ENCODE results near the gene TRABD.
"Not testable (repeated sequence)": the region's sequence is repeated elsewhere in the genome, so short reads cannot be mapped to it uniquely, and the experiment has no call there.

The TRABD gene, protein sequence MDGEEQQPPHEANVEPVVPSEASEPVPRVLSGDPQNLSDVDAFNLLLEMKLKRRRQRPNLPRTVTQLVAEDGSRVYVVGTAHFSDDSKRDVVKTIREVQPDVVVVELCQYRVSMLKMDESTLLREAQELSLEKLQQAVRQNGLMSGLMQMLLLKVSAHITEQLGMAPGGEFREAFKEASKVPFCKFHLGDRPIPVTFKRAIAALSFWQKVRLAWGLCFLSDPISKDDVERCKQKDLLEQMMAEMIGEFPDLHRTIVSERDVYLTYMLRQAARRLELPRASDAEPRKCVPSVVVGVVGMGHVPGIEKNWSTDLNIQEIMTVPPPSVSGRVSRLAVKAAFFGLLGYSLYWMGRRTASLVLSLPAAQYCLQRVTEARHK

DNA sequence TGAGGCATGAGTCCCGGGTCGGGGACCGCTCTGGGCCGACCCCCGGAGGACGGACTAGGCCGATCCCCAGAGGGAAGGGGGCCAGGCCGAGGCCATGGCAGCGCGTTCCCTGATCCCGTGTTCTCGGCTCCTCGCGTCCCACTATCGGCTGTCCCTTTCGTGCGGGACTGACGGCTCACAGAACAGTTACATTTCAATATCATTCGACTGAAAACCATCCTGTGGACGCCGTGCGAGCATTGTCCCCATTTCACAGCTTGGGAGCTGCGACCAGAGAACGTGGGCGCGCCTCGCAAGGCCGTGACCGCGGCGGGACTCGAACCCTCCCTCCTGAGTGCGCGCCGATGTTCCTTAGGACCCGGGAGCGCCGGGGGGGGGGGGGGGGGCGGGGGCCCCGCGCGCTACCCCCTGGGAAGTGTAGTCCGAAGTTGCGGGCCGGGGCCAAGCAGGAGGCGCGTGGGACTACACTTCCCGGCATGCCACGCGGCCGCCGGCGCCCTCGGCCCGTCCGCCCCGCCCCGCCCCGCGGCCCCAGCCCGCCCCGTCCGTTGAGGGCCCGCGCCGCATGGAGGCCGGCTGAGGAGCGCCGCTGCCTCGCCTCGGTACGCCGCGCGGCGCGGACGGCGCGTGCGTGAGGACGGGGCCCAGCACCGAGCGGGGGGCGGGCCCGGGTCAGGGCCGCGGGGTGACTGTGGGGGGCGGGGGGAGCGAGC, at the start of gene TRABD:
Gene TRABD (plus strand): TSS at position 539 of the 713 bp plus-strand sequence. CDS start 7,148 bp downstream, outside the sequence.
- FAIRE-seq (peak; percentile 97), DNase-seq (ENCODE audit: low spot score) (peak; percentile 99)

DNA sequence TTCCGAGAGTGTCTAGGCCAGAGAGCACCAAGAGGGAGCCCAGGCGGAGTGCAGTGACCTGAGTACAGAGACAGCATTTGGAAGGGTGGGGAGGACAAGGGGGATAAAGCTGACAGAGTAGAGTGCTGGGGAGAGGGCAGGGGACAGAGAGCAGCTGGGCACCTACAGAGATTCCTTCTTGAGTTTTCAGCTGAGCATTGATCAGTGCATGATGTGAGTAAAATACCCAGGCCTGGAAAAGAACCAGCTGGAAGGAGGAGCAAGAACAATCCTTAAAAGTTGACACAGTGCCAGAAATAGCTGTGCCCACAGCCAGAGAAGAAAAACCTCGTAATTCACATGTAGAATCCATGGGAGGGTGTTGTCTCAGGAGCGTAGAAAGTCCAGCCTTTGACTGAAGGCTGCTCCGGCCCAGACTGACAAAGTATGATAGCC, 49.1 kb upstream of the TRABD start:
- no peak for DNase-seq (ENCODE audit: low spot score)

DNA sequence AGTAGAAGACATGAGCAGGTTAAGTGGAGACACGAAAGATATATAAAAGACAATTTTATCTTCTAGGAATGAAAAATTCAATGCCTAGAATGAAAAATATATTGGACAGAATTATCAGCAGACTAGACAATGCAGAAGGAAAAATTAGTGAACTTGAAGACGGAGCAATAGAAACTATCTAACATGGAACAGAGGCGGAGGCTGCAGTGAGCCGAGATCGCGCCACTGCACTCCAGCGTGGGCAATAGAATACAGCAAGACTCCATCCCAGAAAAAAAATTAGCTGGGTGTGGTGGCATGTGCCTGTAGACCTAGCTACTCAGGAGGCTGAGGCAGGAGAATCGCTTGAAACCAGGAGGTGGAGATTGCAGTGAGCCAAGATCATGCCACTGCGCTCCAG, 48.4 kb upstream of the TRABD start:
- not testable (repeated sequence) for FAIRE-seq; DNase-seq (ENCODE audit: low spot score)

More for the DNA sequence above, 49.1 kb upstream of the TRABD start:
- FAIRE-seq, result peak; percentile 13

DNA sequence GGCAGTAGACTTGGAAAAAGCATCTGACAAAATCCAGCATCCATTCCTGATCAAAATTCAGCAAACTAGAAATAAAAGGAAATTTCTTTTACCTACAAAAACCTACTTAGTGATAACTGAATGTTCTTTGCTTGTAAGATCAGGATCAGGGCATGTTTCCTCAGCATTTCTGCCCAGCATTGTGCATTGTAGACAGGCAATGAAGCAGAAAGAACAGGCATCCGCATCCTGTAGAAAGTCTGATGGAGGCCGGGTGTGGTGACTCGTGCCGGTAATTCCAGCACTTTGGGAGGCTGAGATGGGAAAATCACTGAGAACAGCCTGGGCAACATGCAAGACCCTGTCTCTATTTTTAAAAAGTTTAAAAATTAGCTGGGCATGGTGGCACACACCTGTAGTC, 47.7 kb upstream of the TRABD start:
- DNase-seq (ENCODE audit: low spot score) (no peak), FAIRE-seq (no peak)

DNA sequence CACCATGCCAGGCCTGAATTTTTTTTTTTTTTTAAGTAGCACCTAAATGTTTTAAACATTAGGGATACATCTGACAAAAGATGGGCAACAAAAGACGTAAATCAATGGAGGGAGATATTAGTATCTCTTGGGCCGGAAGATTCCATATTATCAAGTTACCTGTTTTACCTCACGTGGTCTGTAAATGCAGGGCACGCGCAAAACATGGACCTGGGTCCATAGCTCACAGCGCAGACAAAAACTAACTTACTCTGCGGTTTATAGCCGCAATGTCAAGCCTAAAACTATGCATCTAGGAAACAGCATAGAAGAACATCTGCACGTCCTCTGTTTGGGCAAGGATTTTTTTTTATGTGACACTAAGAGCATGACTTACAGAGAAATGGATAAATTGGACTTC, 46.7 kb upstream of the TRABD start:
- no peak for FAIRE-seq
- DNase-seq (ENCODE audit: low spot score), result no peak

DNA sequence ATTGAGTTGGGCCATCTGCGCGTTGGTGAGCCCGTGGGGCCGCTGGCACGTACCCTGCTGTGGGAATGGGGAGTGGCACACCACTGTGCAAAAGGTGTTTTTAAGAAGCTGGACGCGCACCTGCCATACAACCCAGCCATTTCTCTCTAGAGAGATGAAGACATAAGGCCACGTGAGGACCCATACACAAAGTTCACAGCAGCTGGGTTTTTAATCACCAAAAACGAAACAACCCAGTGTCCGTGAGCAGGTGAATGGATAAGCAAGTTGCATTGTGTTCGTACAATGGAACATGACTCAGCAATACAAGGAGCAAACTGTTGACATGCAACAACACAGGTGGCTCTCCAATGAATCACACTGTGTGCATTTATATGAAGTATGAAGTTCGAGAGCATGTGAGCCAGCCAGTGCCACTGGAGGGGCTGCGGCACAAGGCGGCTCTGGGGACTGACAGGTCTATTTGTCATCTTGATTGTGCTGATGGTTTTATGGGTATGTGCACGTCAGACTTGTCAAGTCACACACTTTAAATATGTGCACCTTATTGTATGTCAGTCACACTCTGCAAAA, 45.8 kb upstream of the TRABD start:
- peak; percentile 79 for FAIRE-seq
- DNase-seq (ENCODE audit: low spot score), result no peak

DNA sequence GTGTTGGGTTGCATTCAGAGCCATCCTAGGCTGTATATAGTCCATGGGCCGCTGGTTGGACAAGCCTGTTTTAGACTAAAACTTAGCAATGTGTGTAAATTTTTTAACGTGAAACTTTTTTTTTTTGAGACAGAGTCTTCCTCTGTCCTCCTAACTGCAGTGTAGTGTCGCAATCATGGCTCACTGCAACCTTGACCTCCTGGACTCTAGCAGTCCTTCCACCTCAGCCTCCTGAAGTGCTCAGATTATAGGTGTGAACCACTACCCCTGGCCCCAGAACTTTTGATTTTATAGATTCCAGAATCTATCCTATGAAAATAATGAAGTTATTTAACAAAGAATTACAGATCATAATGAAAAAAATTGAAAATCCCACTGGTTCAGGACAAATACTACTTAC, 45.1 kb upstream of the TRABD start:
- FAIRE-seq (no peak), DNase-seq (ENCODE audit: low spot score) (no peak)

DNA sequence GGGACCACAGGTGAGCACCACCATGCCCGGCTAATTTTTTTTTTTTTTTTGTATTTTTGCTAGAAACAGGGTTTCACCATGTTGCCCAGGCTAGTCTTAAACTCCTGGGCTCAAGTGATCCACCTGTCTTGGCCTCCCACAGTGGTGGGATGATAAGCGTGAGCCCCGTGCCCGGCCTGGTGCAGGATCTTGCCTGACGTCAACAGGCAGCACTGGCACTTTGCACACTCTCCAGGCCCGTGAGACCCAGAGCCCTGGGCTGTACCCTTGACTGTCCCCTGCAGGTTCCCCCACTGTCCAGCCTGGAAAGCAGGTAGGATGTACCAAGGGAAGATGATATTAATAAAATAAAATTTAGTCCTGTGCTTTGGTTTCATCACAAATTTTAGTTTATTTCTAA, 44.3 kb upstream of the TRABD start:
- DNase-seq (ENCODE audit: low spot score) (no peak), FAIRE-seq (no peak)

DNA sequence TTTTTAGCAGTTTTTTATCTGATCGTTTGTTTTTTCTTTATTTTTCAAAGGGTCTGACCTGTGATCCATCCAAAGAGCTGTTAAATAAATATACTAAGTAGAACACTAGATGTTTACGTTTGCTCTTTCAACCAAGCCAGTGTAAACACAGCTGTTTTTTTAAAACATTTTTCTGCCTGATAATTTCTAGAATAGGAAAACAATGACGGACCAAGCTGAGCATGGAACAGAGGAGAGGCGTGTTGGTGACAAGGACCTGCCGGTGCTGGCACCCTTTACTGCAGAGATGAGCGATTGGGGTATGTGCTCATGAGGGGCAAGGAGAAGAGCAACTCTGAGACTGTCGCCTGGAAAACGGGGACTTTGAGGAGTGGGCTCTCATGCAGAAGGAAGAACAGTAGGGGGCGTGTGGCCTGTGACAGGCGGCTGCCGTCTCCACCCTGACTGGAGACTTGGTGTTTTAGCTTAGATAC, 43.8 kb upstream of the TRABD start:
- FAIRE-seq (no peak), DNase-seq (ENCODE audit: low spot score) (no peak)

DNA sequence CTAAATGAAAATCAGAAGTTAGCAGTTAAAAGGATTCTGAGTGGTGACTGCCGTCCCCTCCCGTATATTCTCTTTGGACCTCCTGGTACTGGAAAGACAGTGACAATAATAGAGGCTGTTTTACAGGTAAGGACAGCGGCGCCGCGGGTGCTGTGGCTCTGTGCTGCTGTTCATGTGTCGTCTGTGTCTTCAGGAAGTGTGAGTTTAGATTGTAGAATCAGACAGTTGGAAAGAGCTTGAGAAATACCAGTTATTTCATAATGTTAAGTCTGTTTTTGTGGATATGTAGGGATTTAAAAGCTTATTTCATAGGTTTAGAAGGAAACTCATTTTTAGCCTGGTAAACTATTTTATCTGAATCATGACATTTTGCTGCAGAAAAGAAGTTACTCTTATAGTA, 42.6 kb upstream of the TRABD start:
- DNase-seq (ENCODE audit: low spot score), result no peak
- FAIRE-seq, result no peak

DNA sequence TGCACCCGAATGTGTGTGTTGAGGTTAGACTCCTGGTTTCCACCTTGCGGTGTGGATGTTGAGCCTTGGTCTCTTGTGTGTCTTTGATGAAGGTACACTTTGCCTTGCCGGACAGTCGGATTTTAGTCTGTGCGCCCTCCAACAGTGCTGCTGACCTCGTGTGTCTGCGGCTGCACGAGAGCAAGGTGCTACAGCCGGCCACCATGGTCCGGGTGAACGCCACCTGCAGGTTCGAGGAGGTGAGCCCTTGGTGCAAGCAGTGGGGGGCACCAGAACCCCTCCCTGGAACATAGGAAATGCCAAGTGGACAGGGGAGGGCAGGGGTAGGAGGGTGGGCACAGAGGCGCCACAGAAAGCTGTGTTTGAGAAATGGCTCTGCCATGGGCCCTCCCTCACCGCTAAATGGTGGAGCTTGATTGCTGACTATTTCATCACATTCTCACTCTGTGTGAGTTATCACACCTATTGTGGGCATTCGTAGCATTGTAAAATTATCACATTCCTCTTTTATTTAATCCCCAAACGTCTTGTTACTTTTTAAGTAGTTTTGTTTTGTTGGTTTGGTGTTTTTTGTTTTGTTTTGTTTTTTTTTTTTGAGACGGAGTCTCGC, 41.6 kb upstream of the TRABD start:
- DNase-seq (ENCODE audit: low spot score) (no peak), FAIRE-seq (no peak)

DNA sequence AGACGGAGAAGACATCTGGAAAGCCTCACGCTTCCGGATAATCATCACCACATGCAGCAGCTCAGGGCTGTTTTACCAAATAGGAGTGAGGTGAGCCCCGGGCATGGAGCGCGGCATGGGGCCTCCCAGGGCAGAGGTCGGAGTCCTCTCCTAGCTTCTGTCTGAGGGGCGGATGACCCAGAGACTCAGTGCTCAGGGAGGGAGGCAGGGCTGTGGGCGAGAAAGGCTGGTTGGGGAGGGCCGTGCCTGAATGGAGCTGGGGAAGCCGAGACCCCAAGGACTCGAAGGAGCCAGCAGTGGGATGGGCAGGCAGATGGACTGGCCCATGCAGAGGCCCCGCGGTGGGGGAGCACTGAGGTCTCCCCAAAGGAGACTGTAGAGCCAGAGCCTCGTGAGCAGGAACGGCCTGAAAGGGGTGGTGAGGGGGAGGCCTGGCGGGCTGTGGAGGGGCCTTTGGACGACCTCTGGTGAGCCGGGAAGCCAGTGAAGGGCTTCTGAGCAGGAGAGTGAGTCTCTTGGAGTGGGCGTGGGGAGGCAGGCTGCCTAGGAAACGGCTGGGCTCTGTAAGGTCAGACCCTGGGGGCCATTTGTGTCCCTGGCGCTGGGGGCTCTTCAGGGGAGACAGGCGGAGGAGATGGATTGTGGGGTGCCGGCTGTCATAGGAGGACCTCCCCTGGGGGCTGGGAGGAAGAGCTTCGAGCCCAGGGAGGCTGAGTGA, 39.8 kb upstream of the TRABD start:
- DNase-seq (ENCODE audit: low spot score) (no peak), FAIRE-seq (no peak)

DNA sequence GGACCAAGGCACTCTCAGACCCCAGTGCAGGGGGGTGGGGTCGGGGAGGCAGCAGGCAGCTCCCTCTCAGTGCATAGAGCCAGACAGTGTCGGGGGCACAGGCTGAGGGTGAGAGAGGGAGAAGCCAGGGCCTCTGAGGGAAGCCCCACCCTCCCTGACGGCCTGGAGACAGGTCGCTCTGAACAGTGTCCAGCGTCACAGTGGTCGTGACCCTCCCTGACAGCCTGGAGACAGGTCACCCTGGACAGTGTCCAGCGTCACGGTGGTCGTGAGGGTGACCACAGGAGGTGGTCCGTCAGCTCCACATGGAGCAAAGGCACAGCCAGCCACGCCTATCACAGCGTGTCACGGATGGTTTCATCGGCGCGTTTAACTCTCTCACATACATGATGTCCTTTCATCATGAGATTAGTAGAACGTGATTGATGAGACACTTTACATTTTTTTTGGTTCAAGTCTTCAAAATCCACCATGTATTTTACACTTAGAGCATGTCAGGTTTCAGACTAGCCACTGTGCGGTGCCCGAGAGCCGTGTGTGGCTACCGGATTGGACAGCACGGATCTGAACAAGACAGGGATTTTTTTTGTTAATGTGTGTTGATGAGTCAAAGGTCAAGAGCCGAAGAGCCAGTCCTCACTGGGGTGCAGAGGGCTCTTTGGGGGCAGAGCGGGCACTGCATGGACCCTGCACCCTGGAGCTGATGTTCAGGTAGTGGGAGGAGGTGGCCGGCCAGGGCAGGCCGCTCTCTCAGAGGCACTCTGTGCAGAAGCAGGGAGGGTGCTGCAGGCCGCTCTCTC, 39.1 kb upstream of the TRABD start:
- FAIRE-seq (peak; percentile 75), DNase-seq (ENCODE audit: low spot score) (no peak)

DNA sequence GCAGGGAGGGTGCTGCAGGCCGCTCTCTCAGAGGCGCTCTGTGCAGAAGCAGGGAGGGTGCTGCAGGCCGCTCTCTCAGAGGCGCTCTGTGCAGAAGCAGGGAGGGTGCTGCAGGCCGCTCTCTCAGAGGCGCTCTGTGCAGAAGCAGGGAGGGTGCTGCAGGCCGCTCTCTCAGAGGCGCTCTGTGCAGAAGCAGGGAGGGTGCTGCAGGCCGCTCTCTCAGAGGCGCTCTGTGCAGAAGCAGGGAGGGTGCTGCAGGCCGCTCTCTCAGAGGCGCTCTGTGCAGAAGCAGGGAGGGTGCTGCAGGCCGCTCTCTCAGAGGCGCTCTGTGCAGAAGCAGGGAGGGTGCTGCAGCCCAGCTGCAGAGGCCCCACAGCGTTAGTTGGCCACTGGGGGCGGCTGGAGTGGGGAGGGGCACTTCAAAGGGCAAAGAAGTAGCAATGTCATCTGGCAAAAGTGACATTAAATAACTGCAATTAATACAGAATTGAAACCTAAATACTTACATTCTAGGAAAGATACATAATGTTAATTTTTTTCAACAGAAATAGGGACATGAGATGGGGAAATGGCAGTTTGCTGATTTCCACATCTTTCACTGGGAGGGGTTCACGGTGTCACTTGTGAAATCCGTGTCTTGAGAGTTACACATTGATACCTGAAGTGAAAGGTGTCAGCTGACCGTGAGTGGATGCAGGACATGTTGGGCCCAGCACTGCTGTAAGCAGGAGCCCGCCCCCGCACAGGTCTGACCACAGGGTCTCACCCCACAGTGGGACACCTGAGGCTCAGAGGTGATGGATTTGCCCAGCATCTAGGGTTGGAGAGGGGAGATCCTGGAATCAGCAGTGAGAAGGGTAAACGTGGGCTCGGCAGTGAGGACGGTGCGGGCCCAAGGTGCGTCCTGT, 38.2 kb upstream of the TRABD start:
- DNase-seq (ENCODE audit: low spot score); FAIRE-seq: not testable (repeated sequence)

DNA sequence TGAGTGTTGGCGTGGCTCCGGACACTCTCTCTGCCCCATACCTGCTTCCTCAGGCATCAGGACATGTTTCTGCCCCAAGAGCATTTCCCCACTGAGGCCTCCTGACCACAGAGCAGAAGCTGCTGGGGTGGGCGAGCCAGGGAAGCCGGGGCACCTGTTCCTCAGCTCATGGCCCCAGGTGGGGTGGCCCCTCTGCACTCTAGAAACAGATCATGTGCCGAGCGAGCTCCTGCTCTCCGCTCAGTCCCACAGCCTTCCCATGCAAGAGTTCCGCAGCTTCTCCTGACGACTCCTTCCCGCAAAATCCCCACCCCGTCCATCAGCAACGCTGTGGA, 37.6 kb upstream of the TRABD start:
- FAIRE-seq (no peak), DNase-seq (ENCODE audit: low spot score) (no peak)

DNA sequence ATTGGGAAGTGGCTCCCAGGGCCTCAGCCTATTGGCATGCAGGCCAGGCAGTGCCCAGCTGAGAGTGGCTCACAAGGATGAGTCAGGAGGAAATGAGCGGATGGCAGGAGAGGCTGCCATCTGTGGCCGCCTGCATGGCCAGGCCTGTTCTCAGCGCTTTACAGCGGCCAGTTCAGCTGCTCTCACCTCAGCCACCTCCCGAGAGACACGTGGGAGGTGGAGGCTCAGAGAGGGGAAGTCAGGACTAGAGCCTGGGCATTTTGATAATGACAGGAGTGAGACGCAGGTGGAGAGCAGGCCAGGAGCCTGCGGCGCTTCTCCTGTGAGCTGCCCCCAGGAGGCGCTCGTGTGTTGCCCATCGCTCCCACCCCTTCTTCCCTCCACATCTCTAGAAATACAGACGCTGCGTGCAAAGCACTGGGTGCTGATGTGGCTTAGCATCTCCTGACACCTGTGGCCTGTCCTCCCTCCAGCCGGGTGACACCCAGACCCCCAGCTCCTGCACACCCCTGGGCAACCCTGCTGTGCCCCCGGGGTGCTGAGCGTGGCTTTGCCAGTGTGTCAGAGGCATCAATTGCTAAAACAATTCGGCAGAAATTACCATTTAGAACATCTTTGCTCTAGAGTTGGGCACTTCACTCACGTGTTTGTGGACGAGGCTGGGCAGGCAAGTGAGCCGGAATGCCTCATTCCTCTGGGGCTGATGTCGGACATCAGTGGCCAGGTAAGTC, 36.6 kb upstream of the TRABD start:
- DNase-seq (ENCODE audit: low spot score), result peak; percentile 82
- peak; percentile 87 for FAIRE-seq

DNA sequence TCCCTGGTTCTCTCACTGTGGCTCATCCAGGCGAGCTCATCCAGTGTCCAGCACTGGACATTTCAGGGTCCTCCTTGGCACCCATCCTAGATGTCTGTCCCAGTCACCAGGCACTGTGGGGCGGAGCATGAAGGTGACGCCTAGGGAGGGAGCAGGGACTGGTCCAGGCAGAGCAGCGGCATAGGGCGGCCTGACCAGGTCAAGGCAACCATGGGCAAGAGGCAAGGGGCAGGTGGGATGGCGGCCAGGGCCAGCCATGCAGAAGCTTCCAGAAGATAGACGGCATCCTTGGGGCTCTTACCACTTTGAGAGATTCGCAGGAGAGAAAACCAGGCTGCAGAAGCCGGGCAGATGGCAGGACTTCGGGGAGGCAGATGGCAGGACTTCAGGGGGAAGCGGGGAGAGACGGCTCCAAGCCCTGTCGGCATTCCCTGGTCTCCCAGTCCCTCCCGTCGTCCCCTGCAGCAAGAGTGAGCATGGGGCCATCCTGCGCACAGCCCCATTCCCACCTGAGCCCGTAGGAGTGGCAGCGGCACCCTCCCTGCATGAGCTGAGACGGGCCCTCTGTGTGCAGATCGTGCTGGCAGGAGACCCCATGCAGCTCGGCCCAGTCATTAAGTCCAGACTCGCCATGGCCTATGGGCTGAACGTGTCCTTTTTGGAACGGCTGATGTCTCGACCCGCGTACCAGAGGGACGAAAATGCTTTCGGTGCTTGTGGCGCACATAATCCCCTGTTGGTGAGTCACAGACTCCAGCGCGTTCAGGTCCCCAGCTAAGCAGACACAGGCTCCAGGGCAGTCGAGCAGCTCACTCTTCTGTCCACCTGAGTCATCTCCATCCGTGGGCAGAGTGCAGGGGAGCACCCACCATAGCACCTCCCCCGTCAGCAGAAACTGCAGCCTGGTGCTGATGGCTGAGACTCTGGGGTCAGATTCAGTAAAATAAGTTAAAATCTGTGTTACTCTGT, 35.3 kb upstream of the TRABD start:
- DNase-seq (ENCODE audit: low spot score), result no peak

More for the DNA sequence above, 35.3 kb upstream of the TRABD start:
- no peak for FAIRE-seq
